WTC11 (cell line): ENCODE results near the gene TLE2. TPM values are rescaled to one million over a fixed set of nuclear protein-coding genes. Genes with fewer than 3 reads are reported as not detected.

Experiments used
- ATAC-seq: fragments of 200-7000 bp; cut with Tn5 transposase; 2 replicates; pipeline ENCODE4 v1.10.0; 2021; ENCODE audit warnings: mild to moderate bottlenecking, moderate library complexity
- CTCF ChIA-PET: fragments of 300-600 bp; sonication (Branson Sonifier 250); formaldehyde crosslinking; loops from one replicate; lab custom pipeline; 2021; ENCODE audit warnings: antibody characterized with exemption; lab: Charles Lee
- POLR2A ChIA-PET: fragments of 350-600 bp; sonication (Branson Sonifier 250); formaldehyde crosslinking; loops from one replicate; lab custom pipeline; 2021; ENCODE audit warnings: antibody characterized with exemption; lab: Charles Lee
- DNase-seq: peaks from one replicate; pipeline ENCODE4 v3.0.0; 2021; ENCODE audit warnings: low spot score
- H3K27ac Mint-ChIP-seq: 2 replicates; pipeline ENCODE4 v1.8.0; 2021; ENCODE audit warnings: mixed read lengths
- H3K27me3 Mint-ChIP-seq: 2 replicates; pipeline ENCODE4 v1.8.0; 2021; ENCODE audit warnings: low read depth, mild to moderate bottlenecking, moderate library complexity, mixed read lengths
- H3K36me3 Mint-ChIP-seq: 2 replicates; pipeline ENCODE4 v1.8.0; 2021; ENCODE audit warnings: mixed read lengths
- H3K4me1 Mint-ChIP-seq: 2 replicates; pipeline ENCODE4 v1.8.0; 2022; ENCODE audit warnings: mixed read lengths
- H3K4me3 Mint-ChIP-seq: 2 replicates; pipeline ENCODE4 v1.8.0; 2021; ENCODE audit warnings: mild to moderate bottlenecking, moderate library complexity, mixed read lengths
- H3K9me3 Mint-ChIP-seq: 2 replicates; pipeline ENCODE4 v1.8.0; 2021; ENCODE audit warnings: mixed read lengths
- FOXJ3 ChIP-seq: sonication (generic); formaldehyde crosslinking; IDR thresholded peaks from 2 replicates; pipeline ENCODE4 v1.9.0; 2021; ENCODE audit warnings: missing genetic modification reagents, mild to moderate bottlenecking, borderline replicate concordance
- FOXK1 ChIP-seq: sonication (generic); formaldehyde crosslinking; IDR thresholded peaks from 2 replicates; pipeline ENCODE4 v1.8.0; 2022; ENCODE audit warnings: mild to moderate bottlenecking, moderate library complexity, missing genetic modification reagents
- FOXP1 ChIP-seq: sonication (generic); formaldehyde crosslinking; IDR thresholded peaks from 2 replicates; pipeline ENCODE4 v1.8.0; 2022; ENCODE audit warnings: missing genetic modification reagents, mild to moderate bottlenecking, moderate library complexity, borderline replicate concordance
- HMGA2 ChIP-seq: fragments of 250-450 bp; sonication (Bioruptor Pico); IDR thresholded peaks from 2 replicates; pipeline ENCODE4 v1.4.0; 2021; ENCODE audit warnings: mild to moderate bottlenecking, moderate library complexity
- JAZF1 ChIP-seq: fragments of 250-450 bp; sonication (Bioruptor Pico); IDR thresholded peaks from 2 replicates; pipeline ENCODE4 v1.9.0; 2021; ENCODE audit warnings: moderate library complexity, mild to moderate bottlenecking, inconsistent platforms
- NFYB ChIP-seq: sonication (generic); formaldehyde crosslinking; conservative IDR thresholded peaks from 2 replicates; pipeline ENCODE4 v1.8.0; 2022; ENCODE audit warnings: low read depth, missing genetic modification reagents
- NR1H2 ChIP-seq: sonication (generic); formaldehyde crosslinking; IDR thresholded peaks from 2 replicates; pipeline ENCODE4 v1.9.0; 2021; ENCODE audit warnings: mild to moderate bottlenecking, moderate library complexity, missing genetic modification reagents
- OVOL2 ChIP-seq: fragments of 250-450 bp; sonication (Bioruptor Pico); IDR thresholded peaks from 2 replicates; pipeline ENCODE4 v1.9.0; 2021; ENCODE audit warnings: mild to moderate bottlenecking, borderline replicate concordance
- PRRX2 ChIP-seq: fragments of 250-450 bp; sonication (Bioruptor Pico); IDR thresholded peaks from 2 replicates; pipeline ENCODE4 v1.8.0; 2021; ENCODE audit warnings: mild to moderate bottlenecking
- ZNF121 ChIP-seq: sonication (generic); formaldehyde crosslinking; IDR thresholded peaks from 2 replicates; pipeline ENCODE4 v1.8.0; 2023; ENCODE audit warnings: missing genetic modification reagents
- ZNF317 ChIP-seq: sonication (generic); formaldehyde crosslinking; IDR thresholded peaks from 2 replicates; pipeline ENCODE4 v1.8.1; 2023; ENCODE audit warnings: low read depth, mild to moderate bottlenecking, moderate library complexity, missing genetic modification reagents, borderline replicate concordance
- ZNF396 ChIP-seq: fragments of 250-450 bp; sonication (Bioruptor Pico); IDR thresholded peaks from 2 replicates; pipeline ENCODE4 v1.8.0; 2021; ENCODE audit warnings: mild to moderate bottlenecking, moderate library complexity, borderline replicate concordance
- ZNF671 ChIP-seq: fragments of 250-450 bp; sonication (Bioruptor Pico); IDR thresholded peaks from 2 replicates; pipeline ENCODE4 v1.8.0; 2021; ENCODE audit warnings: mild to moderate bottlenecking
- total RNA-seq: library from RNA; stranded (reverse); gene quantifications from 3 replicates; pipeline ENCODE4 v1.2.3, GENCODE V29; 2021
- TF ChIP-seq, protein P1 (sequence below): sonication (generic); formaldehyde crosslinking; IDR thresholded peaks from 2 replicates; pipeline ENCODE4 v1.8.1; 2023; ENCODE audit warnings: mild to moderate bottlenecking, missing genetic modification reagents
- TF ChIP-seq, protein P2 (sequence below): fragments of 250-450 bp; sonication (Bioruptor Pico); conservative IDR thresholded peaks from 2 replicates; pipeline ENCODE4 v1.9.0; 2021; ENCODE audit warnings: mild to moderate bottlenecking
- TF ChIP-seq, protein P3 (sequence below): sonication (generic); formaldehyde crosslinking; IDR thresholded peaks from 2 replicates; pipeline ENCODE4 v1.8.0; 2022; ENCODE audit warnings: mild to moderate bottlenecking, missing genetic modification reagents
- TF ChIP-seq, protein P4 (sequence below): fragments of 200-600 bp; IDR thresholded peaks from 2 replicates; pipeline ENCODE4 v1.8.0; 2022; ENCODE audit warnings: antibody characterized with exemption
- TF ChIP-seq, protein P5 (sequence below): fragments of 250-450 bp; sonication (Bioruptor Pico); IDR thresholded peaks from 2 replicates; pipeline ENCODE4 v1.9.0; 2021; ENCODE audit warnings: mild to moderate bottlenecking
- TF ChIP-seq, protein P6 (sequence below): sonication (generic); formaldehyde crosslinking; IDR thresholded peaks from 2 replicates; pipeline ENCODE4 v1.8.1; 2023; ENCODE audit warnings: mild to moderate bottlenecking, missing genetic modification reagents, moderate library complexity
- TF ChIP-seq, protein P7 (sequence below): fragments of 250-450 bp; sonication (Bioruptor Pico); IDR thresholded peaks from 2 replicates; pipeline ENCODE4 v1.9.0; 2021; ENCODE audit warnings: moderate library complexity, mild to moderate bottlenecking, inconsistent platforms, borderline replicate concordance
- TF ChIP-seq, protein P8 (sequence below): sonication (generic); formaldehyde crosslinking; conservative IDR thresholded peaks from 2 replicates; pipeline ENCODE4 v1.8.1; 2023; ENCODE audit warnings: mild to moderate bottlenecking, low read depth, missing genetic modification reagents, moderate library complexity

TLE2 gene
- total RNA-seq, 1 experiment from 2014 or later: 20.0 TPM

DNA sequence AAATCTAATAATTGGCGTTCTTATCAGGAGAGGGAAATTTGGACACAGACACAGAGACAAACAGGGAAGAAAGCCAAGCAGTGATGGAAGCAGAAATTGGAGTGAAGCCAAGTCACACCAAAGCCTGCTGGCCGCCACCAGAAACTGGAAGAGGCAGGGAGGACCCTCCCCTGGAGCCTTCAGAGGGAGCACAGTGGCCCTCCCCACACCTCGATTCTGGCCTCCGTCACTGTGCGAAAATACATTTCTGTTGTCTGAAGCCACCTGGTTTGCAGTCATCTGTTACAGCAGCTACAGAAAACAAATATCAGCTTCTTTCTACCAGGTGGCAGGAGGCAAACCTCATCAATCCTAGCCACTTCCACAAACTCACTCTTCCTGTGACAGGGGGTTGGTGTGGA is 60.0 kb downstream of the TLE2 start:
- H3K27ac Mint-ChIP-seq: no peak overlapping the region
- POLR2A ChIA-PET: interaction anchor here (0.7 kb wide), 1 partner anchor 730 kb away, joined by 4 read pairs; no protein-coding TSS in a partner anchor
- TF ChIP-seq ZNF121 (CRISPR knock-in tag): no peak
- TF ChIP-seq FOXP1 (CRISPR knock-in tag): no peak
- no peak for TF ChIP-seq PRRX2 (CRISPR knock-in tag)
- TF ChIP-seq, protein P1, sequence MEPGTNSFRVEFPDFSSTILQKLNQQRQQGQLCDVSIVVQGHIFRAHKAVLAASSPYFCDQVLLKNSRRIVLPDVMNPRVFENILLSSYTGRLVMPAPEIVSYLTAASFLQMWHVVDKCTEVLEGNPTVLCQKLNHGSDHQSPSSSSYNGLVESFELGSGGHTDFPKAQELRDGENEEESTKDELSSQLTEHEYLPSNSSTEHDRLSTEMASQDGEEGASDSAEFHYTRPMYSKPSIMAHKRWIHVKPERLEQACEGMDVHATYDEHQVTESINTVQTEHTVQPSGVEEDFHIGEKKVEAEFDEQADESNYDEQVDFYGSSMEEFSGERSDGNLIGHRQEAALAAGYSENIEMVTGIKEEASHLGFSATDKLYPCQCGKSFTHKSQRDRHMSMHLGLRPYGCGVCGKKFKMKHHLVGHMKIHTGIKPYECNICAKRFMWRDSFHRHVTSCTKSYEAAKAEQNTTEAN (CRISPR knock-in tag): no peak
- TF ChIP-seq NFYB (CRISPR knock-in tag): no peak
- TF ChIP-seq, protein P2, sequence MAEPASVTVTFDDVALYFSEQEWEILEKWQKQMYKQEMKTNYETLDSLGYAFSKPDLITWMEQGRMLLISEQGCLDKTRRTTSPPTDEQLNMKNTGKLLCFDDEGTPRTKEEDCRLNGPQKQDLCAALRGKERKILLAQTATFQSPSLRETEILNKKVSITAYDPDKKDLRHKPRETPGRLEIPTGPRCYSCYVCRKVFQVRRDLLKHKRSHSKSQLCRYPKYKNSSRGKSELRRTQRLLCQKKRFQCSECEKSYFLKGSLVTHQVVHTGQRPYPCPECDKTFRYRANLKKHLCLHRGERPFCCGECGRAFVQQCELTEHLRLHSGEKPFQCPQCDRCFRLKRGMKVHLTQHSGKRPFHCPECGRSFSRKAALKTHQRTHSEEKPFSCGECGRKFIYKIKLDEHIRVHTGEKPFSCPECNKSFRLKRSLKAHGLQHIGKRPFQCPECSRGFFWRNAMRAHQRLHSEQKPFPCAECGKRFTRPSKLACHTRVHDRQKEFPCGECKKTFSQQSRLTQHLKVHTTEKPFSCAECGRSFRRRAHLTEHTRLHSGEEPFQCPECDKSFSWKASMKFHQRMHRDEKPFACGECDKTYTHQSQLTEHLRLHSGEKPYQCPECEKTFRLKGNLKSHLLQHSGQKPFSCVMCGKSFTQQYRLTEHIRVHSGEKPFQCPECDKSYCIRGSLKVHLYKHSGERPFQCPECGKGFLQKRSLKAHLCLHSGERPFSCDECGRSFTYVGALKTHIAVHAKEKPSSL (CRISPR knock-in tag): no peak
- no peak for TF ChIP-seq FOXJ3 (CRISPR knock-in tag)
- TF ChIP-seq OVOL2 (CRISPR knock-in tag): no peak
- TF ChIP-seq, protein P3, sequence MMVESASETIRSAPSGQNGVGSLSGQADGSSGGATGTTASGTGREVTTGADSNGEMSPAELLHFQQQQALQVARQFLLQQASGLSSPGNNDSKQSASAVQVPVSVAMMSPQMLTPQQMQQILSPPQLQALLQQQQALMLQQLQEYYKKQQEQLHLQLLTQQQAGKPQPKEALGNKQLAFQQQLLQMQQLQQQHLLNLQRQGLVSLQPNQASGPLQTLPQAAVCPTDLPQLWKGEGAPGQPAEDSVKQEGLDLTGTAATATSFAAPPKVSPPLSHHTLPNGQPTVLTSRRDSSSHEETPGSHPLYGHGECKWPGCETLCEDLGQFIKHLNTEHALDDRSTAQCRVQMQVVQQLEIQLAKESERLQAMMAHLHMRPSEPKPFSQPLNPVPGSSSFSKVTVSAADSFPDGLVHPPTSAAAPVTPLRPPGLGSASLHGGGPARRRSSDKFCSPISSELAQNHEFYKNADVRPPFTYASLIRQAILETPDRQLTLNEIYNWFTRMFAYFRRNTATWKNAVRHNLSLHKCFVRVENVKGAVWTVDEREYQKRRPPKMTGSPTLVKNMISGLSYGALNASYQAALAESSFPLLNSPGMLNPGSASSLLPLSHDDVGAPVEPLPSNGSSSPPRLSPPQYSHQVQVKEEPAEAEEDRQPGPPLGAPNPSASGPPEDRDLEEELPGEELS (CRISPR knock-in tag): no peak
- TF ChIP-seq FOXK1 (CRISPR knock-in tag): no peak
- TF ChIP-seq, protein P4, sequence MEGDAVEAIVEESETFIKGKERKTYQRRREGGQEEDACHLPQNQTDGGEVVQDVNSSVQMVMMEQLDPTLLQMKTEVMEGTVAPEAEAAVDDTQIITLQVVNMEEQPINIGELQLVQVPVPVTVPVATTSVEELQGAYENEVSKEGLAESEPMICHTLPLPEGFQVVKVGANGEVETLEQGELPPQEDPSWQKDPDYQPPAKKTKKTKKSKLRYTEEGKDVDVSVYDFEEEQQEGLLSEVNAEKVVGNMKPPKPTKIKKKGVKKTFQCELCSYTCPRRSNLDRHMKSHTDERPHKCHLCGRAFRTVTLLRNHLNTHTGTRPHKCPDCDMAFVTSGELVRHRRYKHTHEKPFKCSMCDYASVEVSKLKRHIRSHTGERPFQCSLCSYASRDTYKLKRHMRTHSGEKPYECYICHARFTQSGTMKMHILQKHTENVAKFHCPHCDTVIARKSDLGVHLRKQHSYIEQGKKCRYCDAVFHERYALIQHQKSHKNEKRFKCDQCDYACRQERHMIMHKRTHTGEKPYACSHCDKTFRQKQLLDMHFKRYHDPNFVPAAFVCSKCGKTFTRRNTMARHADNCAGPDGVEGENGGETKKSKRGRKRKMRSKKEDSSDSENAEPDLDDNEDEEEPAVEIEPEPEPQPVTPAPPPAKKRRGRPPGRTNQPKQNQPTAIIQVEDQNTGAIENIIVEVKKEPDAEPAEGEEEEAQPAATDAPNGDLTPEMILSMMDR: no peak
- no peak for TF ChIP-seq JAZF1
- TF ChIP-seq ZNF396: no peak
- TF ChIP-seq, protein P5, sequence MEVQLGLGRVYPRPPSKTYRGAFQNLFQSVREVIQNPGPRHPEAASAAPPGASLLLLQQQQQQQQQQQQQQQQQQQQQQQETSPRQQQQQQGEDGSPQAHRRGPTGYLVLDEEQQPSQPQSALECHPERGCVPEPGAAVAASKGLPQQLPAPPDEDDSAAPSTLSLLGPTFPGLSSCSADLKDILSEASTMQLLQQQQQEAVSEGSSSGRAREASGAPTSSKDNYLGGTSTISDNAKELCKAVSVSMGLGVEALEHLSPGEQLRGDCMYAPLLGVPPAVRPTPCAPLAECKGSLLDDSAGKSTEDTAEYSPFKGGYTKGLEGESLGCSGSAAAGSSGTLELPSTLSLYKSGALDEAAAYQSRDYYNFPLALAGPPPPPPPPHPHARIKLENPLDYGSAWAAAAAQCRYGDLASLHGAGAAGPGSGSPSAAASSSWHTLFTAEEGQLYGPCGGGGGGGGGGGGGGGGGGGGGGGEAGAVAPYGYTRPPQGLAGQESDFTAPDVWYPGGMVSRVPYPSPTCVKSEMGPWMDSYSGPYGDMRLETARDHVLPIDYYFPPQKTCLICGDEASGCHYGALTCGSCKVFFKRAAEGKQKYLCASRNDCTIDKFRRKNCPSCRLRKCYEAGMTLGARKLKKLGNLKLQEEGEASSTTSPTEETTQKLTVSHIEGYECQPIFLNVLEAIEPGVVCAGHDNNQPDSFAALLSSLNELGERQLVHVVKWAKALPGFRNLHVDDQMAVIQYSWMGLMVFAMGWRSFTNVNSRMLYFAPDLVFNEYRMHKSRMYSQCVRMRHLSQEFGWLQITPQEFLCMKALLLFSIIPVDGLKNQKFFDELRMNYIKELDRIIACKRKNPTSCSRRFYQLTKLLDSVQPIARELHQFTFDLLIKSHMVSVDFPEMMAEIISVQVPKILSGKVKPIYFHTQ (CRISPR knock-in tag): no peak
- TF ChIP-seq, all 79 proteins: peak for 0
- ATAC-seq (no peak), DNase-seq (no peak)
- no peaks in the 10 kb centered on the region for H3K9me3 Mint-ChIP-seq
- H3K4me1 Mint-ChIP-seq: 0 out of 2 replicates have a peak, but pooled peaks cover 3% of the 10 kb centered on the region
- CTCF ChIA-PET: interaction anchor here (0.6 to 0.9 kb wide), 3 partner anchors 135 to 255 kb away, joined by 3 to 4 read pairs (median 3); no protein-coding TSS in a partner anchor
- no peak overlapping the region for H3K4me3 Mint-ChIP-seq
- H3K36me3 Mint-ChIP-seq: no peaks in the 10 kb centered on the region
- H3K27me3 Mint-ChIP-seq: no peaks in the 10 kb centered on the region; the same call in 1 of the 2 replicates

DNA sequence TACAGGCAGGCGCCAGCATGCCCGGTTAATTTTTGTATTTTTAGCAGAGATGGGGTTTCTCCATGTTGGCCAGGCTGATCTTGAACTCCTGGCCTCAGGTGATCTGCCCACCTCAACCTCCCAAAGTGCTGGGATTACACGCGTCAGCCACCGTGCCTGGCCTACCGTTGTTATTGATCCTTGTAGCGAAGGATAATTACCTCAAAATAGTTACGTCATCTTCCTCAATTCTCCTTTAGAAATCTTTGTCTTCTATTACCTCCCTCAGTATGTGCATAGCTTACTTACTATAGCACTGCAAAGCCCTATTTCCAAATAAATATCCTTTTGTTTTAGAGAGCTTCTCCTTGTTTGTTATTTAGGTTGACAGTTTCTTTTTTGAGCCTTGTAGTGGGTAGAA is 61.1 kb downstream of the TLE2 start:
- H3K27ac Mint-ChIP-seq: no peak overlapping the region
- ChIA-PET POLR2A (no interaction called here), CTCF (interaction anchor here (0.9 kb wide), 1 partner anchor 158 kb away, joined by 3 read pairs; no protein-coding TSS in a partner anchor)
- H3K9me3 Mint-ChIP-seq: no peaks in the 10 kb centered on the region
- H3K4me3 Mint-ChIP-seq: no peak overlapping the region
- DNase-seq: no peak
- H3K36me3 Mint-ChIP-seq: no peaks in the 10 kb centered on the region
- H3K27me3 Mint-ChIP-seq: no peaks in the 10 kb centered on the region; the same call in 1 of the 2 replicates
- no peak for ATAC-seq
- 0 out of 2 replicates have a peak, but pooled peaks cover 3% of the 10 kb centered on the region for H3K4me1 Mint-ChIP-seq
- TF ChIP-seq, protein P6, sequence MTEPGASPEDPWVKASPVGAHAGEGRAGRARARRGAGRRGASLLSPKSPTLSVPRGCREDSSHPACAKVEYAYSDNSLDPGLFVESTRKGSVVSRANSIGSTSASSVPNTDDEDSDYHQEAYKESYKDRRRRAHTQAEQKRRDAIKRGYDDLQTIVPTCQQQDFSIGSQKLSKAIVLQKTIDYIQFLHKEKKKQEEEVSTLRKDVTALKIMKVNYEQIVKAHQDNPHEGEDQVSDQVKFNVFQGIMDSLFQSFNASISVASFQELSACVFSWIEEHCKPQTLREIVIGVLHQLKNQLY (CRISPR knock-in tag): no peak
- TF ChIP-seq, protein P7, sequence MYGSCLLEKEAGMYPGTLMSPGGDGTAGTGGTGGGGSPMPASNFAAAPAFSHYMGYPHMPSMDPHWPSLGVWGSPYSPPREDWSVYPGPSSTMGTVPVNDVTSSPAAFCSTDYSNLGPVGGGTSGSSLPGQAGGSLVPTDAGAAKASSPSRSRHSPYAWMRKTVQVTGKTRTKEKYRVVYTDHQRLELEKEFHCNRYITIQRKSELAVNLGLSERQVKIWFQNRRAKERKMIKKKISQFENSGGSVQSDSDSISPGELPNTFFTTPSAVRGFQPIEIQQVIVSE (CRISPR knock-in tag): no peak
- TF ChIP-seq NR1H2 (CRISPR knock-in tag) (no peak), ZNF671 (CRISPR knock-in tag) (no peak), ZNF317 (CRISPR knock-in tag) (no peak), HMGA2 (CRISPR knock-in tag) (no peak), PRRX2 (CRISPR knock-in tag) (no peak)
- TF ChIP-seq, protein P8, sequence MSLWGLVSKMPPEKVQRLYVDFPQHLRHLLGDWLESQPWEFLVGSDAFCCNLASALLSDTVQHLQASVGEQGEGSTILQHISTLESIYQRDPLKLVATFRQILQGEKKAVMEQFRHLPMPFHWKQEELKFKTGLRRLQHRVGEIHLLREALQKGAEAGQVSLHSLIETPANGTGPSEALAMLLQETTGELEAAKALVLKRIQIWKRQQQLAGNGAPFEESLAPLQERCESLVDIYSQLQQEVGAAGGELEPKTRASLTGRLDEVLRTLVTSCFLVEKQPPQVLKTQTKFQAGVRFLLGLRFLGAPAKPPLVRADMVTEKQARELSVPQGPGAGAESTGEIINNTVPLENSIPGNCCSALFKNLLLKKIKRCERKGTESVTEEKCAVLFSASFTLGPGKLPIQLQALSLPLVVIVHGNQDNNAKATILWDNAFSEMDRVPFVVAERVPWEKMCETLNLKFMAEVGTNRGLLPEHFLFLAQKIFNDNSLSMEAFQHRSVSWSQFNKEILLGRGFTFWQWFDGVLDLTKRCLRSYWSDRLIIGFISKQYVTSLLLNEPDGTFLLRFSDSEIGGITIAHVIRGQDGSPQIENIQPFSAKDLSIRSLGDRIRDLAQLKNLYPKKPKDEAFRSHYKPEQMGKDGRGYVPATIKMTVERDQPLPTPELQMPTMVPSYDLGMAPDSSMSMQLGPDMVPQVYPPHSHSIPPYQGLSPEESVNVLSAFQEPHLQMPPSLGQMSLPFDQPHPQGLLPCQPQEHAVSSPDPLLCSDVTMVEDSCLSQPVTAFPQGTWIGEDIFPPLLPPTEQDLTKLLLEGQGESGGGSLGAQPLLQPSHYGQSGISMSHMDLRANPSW (CRISPR knock-in tag): no peak
